ENCODE measurements around the gene PGLYRP2.
"Not testable (repeated sequence)": the region's sequence is repeated elsewhere in the genome, so short reads cannot be mapped to it uniquely, and the experiment has no call there.

PGLYRP2 gene, protein sequence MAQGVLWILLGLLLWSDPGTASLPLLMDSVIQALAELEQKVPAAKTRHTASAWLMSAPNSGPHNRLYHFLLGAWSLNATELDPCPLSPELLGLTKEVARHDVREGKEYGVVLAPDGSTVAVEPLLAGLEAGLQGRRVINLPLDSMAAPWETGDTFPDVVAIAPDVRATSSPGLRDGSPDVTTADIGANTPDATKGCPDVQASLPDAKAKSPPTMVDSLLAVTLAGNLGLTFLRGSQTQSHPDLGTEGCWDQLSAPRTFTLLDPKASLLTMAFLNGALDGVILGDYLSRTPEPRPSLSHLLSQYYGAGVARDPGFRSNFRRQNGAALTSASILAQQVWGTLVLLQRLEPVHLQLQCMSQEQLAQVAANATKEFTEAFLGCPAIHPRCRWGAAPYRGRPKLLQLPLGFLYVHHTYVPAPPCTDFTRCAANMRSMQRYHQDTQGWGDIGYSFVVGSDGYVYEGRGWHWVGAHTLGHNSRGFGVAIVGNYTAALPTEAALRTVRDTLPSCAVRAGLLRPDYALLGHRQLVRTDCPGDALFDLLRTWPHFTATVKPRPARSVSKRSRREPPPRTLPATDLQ

DNA sequence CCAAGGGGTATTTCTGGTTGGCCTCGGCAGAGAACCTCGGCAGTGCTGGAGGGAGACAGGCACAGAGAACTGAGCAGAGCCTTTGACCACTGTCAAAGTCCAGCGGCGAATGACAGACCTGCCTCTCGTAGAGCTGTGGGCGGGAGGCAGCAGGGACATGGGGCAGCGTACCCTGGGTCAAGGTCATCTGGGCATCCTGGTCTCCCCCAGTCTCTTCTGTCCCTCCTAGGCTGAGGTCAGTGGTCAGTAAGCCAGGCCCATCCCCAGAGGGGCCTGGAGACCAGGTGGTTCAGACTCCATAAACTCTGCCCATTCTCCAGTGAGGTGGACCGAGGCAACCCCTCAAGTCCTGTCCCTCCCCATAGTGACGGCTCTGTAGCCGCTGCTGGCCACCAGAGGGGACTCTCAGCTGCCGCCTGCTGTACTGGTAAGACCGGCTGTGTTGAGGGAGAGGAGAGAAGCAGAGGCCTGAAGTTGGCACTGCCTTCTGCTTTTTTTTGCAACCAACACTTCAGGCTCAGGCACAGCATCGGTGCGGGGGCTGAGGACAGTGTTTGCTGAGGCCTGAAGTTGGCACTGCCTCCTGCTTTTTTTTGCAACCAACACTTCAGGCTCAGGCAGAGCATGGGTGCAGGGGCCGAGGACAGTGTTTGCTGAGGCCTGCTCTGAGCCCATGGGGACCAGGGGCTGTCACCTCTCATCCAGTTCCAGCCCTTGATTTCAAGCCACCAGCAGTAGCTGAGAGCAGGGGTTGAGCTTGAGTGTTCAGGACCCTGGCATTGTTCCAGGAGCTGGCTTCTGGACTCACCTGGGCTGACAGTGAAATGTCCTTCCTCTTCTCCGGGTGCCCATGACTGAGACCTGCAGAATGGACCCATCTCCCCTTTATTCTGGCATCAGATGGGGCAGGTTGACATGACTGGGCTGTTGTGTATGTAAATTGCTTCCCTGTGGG is at the start of gene PGLYRP2:
Gene PGLYRP2, minus strand, starts transcription at position 111 of the 955 bp plus-strand sequence. CDS start 130 bp downstream, outside the sequence.
- no peak for DNase-seq (ENCODE audit: low read depth in 1 of 2, low spot score in 1 of 2)

DNA sequence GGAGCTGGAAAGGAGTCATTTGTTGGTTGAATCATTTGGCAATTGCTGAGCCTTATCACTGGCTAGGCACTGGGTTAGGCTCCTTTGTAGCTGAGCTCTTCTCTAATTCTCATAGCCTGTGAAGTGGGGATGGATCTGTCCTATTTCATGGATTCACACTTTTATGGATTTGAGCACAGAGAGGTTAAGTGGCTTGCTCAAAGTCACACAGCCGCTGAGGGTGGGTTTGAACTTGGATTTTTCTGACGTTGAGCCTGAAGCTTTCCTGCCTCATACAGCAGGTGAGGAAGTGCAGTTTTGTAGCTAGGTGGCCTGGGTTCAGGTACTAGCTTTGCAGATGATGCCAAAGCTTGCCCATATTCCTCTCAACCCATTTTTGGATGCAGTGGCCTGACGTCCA is 48.4 kb upstream of the PGLYRP2 start:
- no peak for DNase-seq (ENCODE audit: low read depth in 1 of 2, low spot score in 1 of 2)

DNA sequence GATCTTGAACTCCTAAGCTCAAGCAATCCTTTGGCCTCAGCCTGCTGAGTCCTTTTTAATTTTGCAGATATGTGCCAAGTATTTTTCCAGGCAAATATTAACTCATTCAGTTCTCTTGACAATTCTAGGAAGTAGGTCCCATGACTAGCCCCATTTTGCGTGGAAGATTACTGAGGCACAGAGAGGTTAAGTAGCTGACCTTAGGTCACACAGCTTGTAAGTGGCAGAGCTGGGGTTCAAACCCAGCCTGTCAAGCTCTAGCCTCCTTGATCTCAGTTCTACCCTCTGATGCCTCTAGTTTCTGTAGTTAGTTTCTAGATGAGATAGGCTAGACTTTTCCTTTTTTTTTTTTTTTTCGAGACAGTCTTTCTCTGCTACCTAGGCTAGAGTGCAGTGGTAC is 47.1 kb upstream of the PGLYRP2 start:
- no peak for DNase-seq (ENCODE audit: low read depth in 1 of 2, low spot score in 1 of 2)

DNA sequence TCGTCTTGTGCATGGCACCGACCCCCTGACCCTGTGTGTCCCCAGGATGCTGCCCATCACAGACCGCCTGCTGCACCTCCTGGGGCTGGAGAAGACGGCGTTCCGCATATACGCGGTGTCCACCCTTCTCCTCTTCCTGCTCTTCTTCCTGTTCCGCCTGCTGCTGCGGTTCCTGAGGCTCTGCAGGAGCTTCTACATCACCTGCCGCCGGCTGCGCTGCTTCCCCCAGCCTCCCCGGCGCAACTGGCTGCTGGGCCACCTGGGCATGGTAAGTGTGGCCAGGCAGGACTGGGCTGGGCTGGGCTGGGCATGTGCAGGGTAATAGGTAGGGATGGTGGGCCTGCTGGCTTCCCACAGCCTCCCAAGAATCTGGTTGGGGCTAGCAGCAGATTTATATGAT is 46.0 kb upstream of the PGLYRP2 start:
- no peak for DNase-seq (ENCODE audit: low read depth in 1 of 2, low spot score in 1 of 2)

DNA sequence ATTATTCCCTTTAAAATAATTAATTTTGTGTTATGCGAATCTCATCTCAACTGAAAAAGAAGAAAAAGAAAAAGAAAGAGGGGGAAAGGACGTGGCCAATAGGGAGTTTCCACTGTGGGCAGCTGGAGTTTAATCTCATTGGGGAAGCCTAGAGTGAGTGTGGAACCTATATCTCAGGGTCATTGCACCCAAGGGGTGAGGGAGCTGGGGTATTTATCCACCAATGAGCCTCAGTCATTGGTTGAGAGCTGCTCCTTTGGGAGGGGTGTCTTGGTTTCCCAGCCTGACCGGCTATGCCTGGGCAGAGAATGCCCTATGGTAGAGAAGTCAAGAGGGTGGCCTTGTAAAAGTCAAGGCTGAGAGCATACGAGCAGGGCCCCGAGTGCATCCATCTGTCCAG is 45.5 kb upstream of the PGLYRP2 start:
- DNase-seq (ENCODE audit: low read depth in 1 of 2, low spot score in 1 of 2): no peak

DNA sequence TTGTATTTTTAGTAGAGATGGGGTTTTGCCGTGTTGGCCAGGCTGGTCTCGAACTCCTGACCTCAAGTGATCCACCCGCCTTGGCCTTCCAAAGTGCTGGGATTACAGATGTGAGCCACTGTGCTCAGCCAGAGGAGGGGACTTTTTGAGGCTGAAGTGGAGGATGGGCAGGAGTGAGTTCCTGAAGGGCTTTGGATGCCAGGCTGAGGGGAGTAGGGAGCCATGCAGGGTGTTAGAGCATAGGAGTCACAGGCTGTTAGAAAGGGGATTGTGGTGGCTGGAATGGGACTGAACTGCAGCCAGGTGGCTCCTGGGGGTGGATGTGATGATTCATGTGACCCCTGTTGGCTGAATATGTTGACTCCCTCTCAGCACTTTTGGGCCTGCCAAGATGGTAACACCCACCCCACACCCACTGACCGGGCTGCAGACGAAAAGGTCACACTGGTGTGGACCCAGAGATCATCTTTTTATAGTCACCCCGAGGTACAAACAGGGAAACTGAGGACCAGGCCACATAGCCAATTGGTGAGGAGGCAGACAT is 40.2 kb upstream of the PGLYRP2 start:
- no peak for DNase-seq (ENCODE audit: low read depth in 1 of 2, low spot score in 1 of 2)

DNA sequence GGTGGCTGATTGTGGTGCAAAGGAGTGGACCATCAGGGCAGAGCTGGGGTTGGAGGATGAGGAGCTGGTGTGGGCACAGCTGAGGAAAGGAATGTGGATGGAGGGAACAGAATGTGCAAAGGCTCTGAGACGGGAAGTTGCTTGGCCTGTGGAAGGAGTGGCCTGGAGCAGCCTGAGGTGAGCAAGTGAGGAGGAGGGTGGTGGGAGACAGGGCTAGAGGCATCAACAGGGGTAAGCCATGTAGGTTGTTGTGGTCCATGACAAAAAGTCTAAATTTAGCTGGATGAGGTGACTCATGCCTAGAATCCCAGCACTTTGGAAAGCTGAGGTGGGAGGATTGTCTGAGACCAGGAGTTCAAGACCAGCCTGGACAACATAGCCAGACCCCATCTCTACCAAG is 38.5 kb upstream of the PGLYRP2 start:
- no peak for DNase-seq (ENCODE audit: low read depth in 1 of 2, low spot score in 1 of 2)

DNA sequence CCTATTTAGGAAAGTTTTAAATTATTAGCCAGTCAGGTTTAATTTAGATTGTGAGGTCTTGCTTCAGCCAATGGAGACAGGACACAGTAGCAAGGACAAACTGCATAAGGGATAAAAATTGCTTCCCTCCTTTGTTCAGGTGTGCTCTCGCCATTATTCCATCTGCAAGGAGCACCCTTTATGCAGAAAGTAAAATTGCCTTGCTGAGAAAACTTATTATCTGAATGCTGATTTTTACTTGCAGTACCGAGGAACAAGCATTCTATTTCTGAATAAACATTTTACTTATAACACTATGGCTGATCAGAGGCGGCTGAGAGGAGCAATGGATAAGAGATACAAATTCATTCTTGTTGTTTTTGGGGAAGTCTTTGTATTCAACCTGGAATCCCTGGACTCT is 37.1 kb upstream of the PGLYRP2 start:
- DNase-seq (ENCODE audit: low read depth in 1 of 2, low spot score in 1 of 2): no peak

DNA sequence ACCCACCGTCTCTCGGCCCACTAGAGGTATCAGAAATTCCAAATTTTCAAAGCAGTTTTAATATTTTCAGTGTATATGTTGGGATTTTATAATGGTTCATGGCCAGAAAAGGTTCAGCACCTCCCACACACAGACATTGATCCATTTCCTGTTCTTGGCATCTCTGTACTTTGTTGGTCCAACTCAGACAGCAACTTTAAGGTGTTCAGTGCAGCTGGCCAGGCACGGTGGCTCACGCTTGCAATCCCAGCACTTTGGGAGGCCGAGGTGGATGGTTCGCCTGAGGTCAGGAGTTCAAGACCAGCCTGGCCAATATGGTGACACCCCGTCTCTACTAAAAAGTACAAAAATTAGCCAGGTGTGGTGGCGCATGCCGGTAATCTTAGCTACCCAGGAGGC is 35.9 kb upstream of the PGLYRP2 start:
- DNase-seq (ENCODE audit: low read depth in 1 of 2, low spot score in 1 of 2): not testable (repeated sequence)

DNA sequence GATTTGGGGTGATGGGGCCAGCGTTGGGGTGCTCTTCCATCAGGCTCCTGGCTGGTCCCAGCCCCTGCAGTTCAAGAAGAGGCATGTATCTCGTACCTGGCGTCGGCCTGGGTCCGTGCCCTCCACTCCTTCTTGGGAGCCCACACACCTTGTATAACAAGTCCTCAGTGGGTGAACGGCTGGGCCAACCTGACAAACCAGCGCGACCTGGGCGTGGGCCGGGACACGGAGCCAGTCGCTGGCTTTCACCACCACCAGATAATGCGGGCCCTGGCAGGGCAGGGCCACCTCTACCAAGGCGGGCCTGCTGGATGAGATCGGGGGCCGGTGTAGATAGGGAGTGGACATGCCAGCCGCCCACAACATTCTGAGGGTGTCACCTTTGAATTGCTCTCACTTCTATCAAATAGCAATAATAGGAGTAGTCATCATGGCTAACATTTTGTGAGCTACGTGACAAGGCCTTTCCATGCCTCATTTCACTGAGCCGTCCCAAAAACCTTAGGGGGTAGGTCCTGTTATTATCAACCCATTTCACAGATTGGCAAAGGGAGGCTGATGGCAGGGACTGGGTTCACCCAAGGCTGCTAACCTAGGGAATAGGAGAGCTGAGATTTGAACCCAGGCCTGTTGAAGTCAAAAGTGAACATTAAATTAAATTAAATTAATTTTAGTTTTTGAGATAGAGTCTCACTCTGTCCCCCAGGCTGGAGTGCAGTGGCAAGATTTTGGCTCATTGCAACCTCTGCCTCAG is 32.5 kb upstream of the PGLYRP2 start:
- DNase-seq (ENCODE audit: low read depth in 1 of 2, low spot score in 1 of 2): no peak

DNA sequence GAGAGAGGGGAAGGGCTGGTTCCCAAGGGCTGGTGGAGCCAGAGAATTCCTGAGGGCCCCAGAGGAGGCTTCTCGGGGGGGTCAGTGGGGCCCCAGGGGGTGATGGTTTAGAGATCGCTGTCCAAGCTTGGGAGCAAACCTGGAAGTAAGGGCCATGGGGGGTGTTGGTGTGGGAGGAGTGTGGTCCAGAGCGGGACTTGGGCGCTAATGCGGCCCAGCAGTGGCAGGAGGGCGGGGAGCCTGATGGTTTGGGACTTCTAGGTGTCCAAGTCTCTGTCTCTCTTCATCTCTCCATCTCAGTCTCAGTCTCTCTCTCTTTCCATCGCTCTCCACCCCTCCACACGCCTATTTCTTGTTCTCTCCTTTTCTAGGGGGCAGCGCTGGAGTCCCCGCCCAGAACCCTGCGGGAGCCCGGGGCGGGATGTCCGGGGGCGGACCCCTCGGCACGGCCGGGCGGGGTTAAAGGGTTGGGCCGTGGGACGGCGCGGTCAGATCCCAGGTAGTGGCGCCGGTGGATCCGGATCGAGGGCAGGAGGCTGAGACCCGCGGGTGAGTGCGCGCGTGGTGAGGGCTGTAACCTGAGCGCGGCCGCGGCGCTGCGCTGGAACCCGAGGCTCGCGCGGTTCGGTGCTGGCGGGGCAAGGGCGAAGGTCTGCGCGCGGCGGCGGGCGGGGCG is 28.9 kb upstream of the PGLYRP2 start, which contains the start of gene CYP4F22:
Gene CYP4F22, plus strand, starts transcription at position 491 of the 676 bp plus-strand sequence. CDS start 16,812 bp downstream, outside the sequence.
- DNase-seq (ENCODE audit: low read depth in 1 of 2, low spot score in 1 of 2): no peak

DNA sequence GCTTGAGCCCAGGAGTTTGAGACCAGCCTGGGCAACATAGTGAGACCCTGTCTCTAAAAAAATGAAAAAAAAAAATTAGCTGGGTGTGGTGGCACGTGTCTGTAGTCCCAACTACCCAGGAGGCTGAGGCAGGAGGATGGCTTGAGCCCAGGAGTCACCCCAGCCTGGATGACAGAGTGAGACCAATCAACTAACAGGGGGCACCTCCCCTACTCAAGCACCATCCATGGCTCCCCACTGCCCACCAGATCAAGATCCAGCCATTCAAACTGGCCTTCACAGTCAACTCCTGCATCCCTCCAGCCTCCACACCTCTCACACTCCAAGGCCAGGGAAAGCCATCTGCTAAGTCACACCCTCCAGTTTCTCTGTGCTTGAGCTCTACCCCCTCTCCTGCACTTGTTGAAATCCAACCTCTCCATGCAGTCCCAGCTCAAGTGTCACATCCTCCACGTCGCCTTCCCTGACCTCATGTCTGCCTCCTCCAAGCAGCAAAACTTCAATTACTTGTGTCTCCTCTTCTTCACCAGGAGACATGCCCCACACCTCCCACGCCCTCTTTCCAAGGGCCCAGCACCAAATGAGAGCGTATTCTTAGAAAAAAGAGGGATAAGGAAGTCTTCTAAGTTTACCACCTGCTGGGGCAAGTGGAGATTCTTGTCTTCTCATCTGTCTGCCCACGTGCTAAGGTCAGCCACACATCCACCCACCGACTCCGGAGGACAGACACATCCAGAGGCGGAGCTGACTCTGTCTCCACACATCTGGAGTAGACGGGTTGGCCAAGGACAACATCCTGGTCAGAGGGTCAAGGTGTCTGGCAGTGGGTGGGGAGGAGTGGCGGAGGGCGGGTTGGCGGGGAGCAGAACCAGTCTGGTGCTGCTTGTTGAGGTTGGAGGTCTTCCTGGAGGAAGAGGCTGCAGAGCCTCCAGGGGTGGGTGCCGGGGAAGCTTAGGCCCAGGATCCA is 28.1 kb upstream of the PGLYRP2 start:
- no peak for DNase-seq (ENCODE audit: low read depth in 1 of 2, low spot score in 1 of 2)

DNA sequence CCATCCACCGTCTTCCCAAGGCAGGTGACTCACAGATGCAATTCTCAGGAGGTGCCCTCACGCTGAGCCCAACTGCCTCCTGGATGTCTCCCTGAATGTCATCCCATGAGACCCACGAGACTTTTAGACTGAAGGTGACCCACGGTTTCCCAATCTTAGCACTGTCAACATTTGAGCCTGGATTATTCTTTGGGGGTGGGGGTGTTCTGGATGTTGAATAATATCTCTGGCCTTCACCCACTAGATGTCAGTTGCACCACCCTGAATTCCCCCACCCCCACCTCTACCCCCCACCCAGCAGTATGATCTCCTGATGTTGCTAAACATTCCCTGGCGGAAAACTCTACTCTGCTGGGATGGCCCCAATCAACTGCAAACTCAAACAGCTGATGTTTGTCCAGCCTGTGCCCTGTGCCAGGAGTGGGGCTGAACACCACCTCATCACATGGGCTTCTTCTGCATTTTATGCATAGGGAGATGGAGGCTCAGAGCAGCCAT is 26.8 kb upstream of the PGLYRP2 start:
- DNase-seq (ENCODE audit: low read depth in 1 of 2, low spot score in 1 of 2): no peak

DNA sequence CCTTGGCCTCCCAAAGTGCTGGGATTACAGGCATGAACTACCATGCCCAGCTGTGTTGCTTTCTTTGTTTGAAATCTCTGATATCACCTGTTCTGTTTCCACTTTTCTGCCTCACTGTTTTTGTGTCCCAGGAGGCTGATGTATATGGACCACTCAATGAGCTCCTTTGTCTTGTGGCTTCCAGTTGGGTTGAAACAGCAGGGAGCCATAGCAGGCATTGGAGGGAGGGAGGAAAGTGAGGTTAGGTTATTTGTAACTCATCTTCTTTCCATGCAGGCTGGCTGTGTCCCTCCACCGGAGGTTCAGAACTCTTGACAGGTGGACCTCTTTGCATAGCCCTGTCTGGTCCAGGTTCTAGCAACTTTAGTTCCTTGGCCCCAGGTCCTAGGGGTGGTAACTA is 23.0 kb upstream of the PGLYRP2 start:
- DNase-seq (ENCODE audit: low read depth in 1 of 2, low spot score in 1 of 2): no peak

DNA sequence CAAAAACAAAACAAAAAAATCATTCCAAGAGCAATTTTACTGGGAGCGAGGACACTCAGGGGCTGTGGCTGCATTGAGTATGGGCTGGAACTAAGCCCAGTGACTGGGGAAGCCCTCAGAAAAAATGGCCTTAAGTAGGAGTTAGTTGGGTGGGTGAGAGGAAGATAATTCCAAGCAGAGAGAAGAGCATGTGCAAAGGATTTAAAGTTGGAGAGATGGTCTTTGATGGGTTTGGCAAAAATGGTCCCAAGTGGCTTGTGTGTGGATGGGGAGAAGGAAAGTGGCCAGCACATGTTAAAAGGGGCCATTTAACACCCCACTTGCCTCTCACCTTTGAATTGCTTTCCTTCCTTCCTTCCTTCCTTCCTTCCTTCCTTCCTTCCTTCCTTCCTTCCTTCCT is 22.3 kb upstream of the PGLYRP2 start:
- no peak for DNase-seq (ENCODE audit: low read depth in 1 of 2, low spot score in 1 of 2)

DNA sequence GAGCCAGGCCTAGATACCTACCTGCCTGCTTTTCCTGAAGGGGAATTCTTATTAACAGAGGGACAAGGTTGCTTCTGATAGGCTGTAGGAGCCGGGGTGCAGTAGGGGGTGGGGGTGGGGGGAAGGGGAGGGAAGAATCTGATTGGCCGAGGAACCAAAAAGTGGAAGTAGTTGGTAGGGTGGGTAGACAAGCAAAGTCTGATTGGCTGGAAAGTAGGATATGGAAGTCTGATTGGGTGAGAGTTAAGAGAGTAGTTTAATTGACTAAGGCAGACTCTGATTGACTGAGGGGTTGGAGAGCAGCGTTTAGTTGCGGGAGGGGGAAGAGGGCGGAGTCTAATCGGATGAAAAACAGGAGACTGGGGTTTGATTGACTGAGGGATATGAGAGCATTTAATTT is 19.6 kb upstream of the PGLYRP2 start:
- DNase-seq (ENCODE audit: low read depth in 1 of 2, low spot score in 1 of 2): no peak

DNA sequence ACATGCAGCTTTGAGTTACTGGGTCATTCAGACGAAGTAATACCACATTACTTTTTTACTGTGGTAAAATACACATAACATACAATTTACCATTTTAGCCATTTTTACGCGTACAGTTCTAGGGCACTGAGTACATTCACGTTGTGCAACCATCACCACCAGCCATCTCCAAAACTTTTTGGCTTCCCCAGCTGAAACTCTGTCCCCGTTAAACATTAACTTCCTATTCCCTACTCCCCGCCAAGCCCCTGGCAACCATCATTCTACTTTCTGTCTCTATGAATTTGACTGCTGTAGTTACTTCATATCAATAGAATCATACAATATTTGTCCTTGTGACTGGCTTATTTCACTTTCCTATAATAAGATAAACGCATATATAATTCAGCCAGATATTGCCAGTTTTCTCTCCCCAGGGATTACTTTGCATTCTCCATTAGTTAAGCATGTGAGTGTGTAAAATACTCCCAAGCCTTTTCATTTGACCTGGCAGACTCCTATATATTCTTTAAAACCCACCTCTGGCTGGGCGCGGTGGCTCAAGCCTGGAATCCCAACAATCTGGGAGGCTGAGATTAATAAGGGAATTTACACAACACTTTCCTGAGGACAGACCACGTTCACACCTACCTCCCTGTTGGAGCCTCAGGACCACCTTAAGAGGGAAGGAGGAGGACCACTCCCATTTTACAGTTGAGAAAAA is 19.0 kb upstream of the PGLYRP2 start:
- DNase-seq (ENCODE audit: low read depth in 1 of 2, low spot score in 1 of 2): no peak

DNA sequence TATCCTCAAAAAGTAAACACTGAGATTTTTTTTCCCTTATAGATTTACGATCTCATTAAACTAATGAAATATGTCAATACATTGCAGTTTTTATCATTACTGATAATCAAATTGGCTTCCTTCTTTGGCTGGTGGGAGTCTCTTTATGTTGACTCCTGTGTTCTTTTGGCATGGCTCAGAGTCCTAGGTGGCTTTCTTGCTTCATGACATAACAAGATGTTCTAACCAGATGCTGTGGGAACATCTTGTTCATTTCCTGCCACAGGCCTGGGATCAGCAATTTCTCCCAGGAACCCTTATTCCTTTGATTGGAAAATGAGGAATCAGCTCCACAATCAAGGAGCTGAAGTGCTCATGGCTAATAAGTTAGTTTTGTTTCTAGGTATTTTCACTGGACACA is 15.8 kb upstream of the PGLYRP2 start:
- DNase-seq (ENCODE audit: low read depth in 1 of 2, low spot score in 1 of 2): no peak
